ENCODE results near the gene HOMER2. TPM values are rescaled to one million over a fixed set of nuclear protein-coding genes. Genes with fewer than 3 reads are reported as not detected.
A peak's percentile ranks its signal among the peaks of the same experiment; 100 is the strongest.

The HOMER2 gene
- polyA plus RNA-seq, 3 donors = 0.92 to 2.4 (median 1.6) TPM

GRCh38 chr15:82871832-82872484 lies 80.6 kb downstream of the HOMER2 start:
- no peak for TF ChIP-seq CTCF (IDR thresholded peaks at IDR 0.05)
- intact Hi-C loops (cut with micrococcal nuclease) = no loop called here

GRCh38 chr15:82871358-82871757 lies 81.2 kb downstream of the HOMER2 start:
- Histone ChIP-seq H3K79me2 (ENCODE audit: insufficient read depth, low read length) (no peaks in the 10 kb centered on the region), H3K27me3 (ENCODE audit: control insufficient read depth in 2 of 2, insufficient read depth in 2 of 2, low read length in 2 of 2) (no peaks in the 10 kb centered on the region), H2AFZ (ENCODE audit: insufficient read depth, low read depth, low read length, poor library complexity, severe bottlenecking) (peak overlapping the region; percentile 44), H3K9ac (ENCODE audit: insufficient read depth, low read length, poor library complexity, severe bottlenecking) (no peak overlapping the region), H4K20me1 (ENCODE audit: insufficient read depth, low read length) (no peaks in the 10 kb centered on the region), H3K4me2 (replicated peaks; ENCODE audit: extremely low read depth, low read length, poor library complexity, severe bottlenecking) (no peak overlapping the region), H3K4me3 (replicated peaks in 1 of 3; ENCODE audit: low read depth in 2 of 3, low read length in 3 of 3) (no peak overlapping the region), H3K4me1 (ENCODE audit: control insufficient read depth in 1 of 2, insufficient read depth in 2 of 2, low read length in 2 of 2) (peaks cover 20 to 23% of the 10 kb centered on the region in 2 donors), H3K9me3 (replicated peaks in 1 of 2; ENCODE audit: control insufficient read depth in 1 of 2, insufficient read depth in 1 of 2, low read length in 2 of 2) (no peaks in the 10 kb centered on the region), H3K36me3 (replicated peaks in 1 of 2; ENCODE audit: control insufficient read depth in 1 of 2, insufficient read depth in 2 of 2, low read length in 2 of 2) (no peaks in the 10 kb centered on the region), H3K27ac (ENCODE audit: low read depth in 1 of 2, low read length in 2 of 2) (peak overlapping the region in 1 of 2 donors; percentile 13)
- intact Hi-C loops (cut with micrococcal nuclease) = no loop called here
- H3K9me3 Mint-ChIP-seq = no peaks in the 10 kb centered on the region
- peaks cover 27% of the 10 kb centered on the region for H3K4me1 Mint-ChIP-seq
- no peak for TF ChIP-seq CTCF (IDR thresholded peaks at IDR 0.05)
- peaks cover 0 to 6% (median 0%) of the 10 kb centered on the region in 3 donors for H3K27me3 Mint-ChIP-seq (ENCODE audit: low read depth in 3 of 3)
- H3K27ac Mint-ChIP-seq = peak overlapping the region in 4 of 7 donors; percentile 15 to 75 (median 47)
- H3K4me3 Mint-ChIP-seq = no peak overlapping the region
- DNase-seq = no peak
- peaks cover 0 to 2% of the 10 kb centered on the region in 2 donors for H3K36me3 Mint-ChIP-seq
- WGBS (ENCODE audit: insufficient coverage) = 7% methylated on average over 5 of the region's 5 CpGs

More at GRCh38 chr15:82871832-82872484, 80.6 kb downstream of the HOMER2 start:
- no peak overlapping the region for H3K9ac ChIP-seq (ENCODE audit: insufficient read depth, low read length, poor library complexity, severe bottlenecking)
- H2AFZ ChIP-seq (ENCODE audit: insufficient read depth, low read depth, low read length, poor library complexity, severe bottlenecking) = no peak overlapping the region
- H4K20me1 ChIP-seq (ENCODE audit: insufficient read depth, low read length) = no peaks in the 10 kb centered on the region
- no peaks in the 10 kb centered on the region for H3K9me3 Mint-ChIP-seq
- H3K36me3 ChIP-seq (replicated peaks in 1 of 2; ENCODE audit: control insufficient read depth in 1 of 2, insufficient read depth in 2 of 2, low read length in 2 of 2) = no peaks in the 10 kb centered on the region
- peaks cover 0 to 2% of the 10 kb centered on the region in 2 donors for H3K36me3 Mint-ChIP-seq
- H3K79me2 ChIP-seq (ENCODE audit: insufficient read depth, low read length) = no peaks in the 10 kb centered on the region
- WGBS (ENCODE audit: insufficient coverage) = 3% methylated on average over 2 of the region's 7 CpGs
- no peak overlapping the region for H3K4me3 ChIP-seq (replicated peaks in 1 of 3; ENCODE audit: low read depth in 2 of 3, low read length in 3 of 3)
- no peak overlapping the region for H3K27ac ChIP-seq (ENCODE audit: low read depth in 1 of 2, low read length in 2 of 2)
- H3K27ac Mint-ChIP-seq = peak overlapping the region in 1 of 7 donors; percentile 4
- peaks cover 0 to 6% (median 0%) of the 10 kb centered on the region in 3 donors for H3K27me3 Mint-ChIP-seq (ENCODE audit: low read depth in 3 of 3)
- no peaks in the 10 kb centered on the region for H3K27me3 ChIP-seq (ENCODE audit: control insufficient read depth in 2 of 2, insufficient read depth in 2 of 2, low read length in 2 of 2)
- H3K9me3 ChIP-seq (replicated peaks in 1 of 2; ENCODE audit: control insufficient read depth in 1 of 2, insufficient read depth in 1 of 2, low read length in 2 of 2) = no peaks in the 10 kb centered on the region
- H3K4me1 Mint-ChIP-seq = peaks cover 27% of the 10 kb centered on the region
- H3K4me3 Mint-ChIP-seq = no peak overlapping the region
- H3K4me1 ChIP-seq (ENCODE audit: control insufficient read depth in 1 of 2, insufficient read depth in 2 of 2, low read length in 2 of 2) = peaks cover 20 to 23% of the 10 kb centered on the region in 2 donors
- peak in 1 of 3 donors; percentile 7 for DNase-seq
- H3K4me2 ChIP-seq (replicated peaks; ENCODE audit: extremely low read depth, low read length, poor library complexity, severe bottlenecking) = no peak overlapping the region

Measured in CD14-positive monocyte (primary cell).